ENCODE data around the gene MYH9.

DNA sequence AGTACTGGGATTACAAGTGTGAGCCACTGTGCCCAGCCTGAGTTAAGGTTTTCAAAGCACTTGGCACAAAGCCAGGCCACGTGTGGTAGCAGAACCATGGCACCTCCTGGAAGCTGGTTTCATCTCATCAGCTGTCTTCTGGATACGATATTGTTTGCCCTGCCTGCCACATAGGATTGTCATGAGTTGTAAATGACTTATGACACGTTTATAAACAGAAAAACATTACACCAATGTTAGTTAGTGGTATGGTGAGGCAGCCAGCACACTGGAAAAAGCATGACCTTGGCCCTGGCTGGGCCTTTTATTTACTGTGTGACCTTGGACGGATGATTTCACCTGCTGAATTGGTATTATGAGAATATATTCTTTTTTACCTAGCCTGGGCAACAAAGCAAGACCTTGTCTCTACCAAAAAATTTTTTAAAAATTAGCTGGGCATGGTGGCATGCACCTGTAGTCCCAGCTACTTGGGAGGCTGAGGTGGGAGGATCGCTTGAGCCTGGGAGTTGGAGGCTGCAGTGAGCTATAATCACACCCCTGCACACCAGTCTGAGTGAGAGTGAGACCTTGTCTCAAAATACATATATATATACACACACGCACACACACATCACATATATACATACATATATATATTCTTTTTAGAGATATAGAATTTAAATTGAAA is 24.0 kb upstream of the MYH9 start:
- TF ChIP-seq POLR2A (IDR thresholded peaks at IDR 0.05; ENCODE audit: borderline replicate concordance, extremely low read depth, insufficient read depth, insufficient read length): no peak
- TF ChIP-seq, protein P1, sequence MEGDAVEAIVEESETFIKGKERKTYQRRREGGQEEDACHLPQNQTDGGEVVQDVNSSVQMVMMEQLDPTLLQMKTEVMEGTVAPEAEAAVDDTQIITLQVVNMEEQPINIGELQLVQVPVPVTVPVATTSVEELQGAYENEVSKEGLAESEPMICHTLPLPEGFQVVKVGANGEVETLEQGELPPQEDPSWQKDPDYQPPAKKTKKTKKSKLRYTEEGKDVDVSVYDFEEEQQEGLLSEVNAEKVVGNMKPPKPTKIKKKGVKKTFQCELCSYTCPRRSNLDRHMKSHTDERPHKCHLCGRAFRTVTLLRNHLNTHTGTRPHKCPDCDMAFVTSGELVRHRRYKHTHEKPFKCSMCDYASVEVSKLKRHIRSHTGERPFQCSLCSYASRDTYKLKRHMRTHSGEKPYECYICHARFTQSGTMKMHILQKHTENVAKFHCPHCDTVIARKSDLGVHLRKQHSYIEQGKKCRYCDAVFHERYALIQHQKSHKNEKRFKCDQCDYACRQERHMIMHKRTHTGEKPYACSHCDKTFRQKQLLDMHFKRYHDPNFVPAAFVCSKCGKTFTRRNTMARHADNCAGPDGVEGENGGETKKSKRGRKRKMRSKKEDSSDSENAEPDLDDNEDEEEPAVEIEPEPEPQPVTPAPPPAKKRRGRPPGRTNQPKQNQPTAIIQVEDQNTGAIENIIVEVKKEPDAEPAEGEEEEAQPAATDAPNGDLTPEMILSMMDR (IDR thresholded peaks at IDR 0.05 in 2 of 3, conservative IDR thresholded peaks at IDR 0.05 in 1 of 3; ENCODE audit: borderline replicate concordance in 1 of 3, insufficient read depth in 1 of 3, low read depth in 2 of 3, low read length in 2 of 3): no peak
- TF ChIP-seq, protein P2, sequence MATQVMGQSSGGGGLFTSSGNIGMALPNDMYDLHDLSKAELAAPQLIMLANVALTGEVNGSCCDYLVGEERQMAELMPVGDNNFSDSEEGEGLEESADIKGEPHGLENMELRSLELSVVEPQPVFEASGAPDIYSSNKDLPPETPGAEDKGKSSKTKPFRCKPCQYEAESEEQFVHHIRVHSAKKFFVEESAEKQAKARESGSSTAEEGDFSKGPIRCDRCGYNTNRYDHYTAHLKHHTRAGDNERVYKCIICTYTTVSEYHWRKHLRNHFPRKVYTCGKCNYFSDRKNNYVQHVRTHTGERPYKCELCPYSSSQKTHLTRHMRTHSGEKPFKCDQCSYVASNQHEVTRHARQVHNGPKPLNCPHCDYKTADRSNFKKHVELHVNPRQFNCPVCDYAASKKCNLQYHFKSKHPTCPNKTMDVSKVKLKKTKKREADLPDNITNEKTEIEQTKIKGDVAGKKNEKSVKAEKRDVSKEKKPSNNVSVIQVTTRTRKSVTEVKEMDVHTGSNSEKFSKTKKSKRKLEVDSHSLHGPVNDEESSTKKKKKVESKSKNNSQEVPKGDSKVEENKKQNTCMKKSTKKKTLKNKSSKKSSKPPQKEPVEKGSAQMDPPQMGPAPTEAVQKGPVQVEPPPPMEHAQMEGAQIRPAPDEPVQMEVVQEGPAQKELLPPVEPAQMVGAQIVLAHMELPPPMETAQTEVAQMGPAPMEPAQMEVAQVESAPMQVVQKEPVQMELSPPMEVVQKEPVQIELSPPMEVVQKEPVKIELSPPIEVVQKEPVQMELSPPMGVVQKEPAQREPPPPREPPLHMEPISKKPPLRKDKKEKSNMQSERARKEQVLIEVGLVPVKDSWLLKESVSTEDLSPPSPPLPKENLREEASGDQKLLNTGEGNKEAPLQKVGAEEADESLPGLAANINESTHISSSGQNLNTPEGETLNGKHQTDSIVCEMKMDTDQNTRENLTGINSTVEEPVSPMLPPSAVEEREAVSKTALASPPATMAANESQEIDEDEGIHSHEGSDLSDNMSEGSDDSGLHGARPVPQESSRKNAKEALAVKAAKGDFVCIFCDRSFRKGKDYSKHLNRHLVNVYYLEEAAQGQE (IDR thresholded peaks at IDR 0.05; ENCODE audit: low read depth): no peak
- no peak for TF ChIP-seq SP1 (IDR thresholded peaks at IDR 0.05; ENCODE audit: low read depth)
- no peak for TF ChIP-seq ELF1 (IDR thresholded peaks at IDR 0.05; ENCODE audit: borderline replicate concordance, low read depth)
- TF ChIP-seq ZFX (IDR thresholded peaks at IDR 0.05): no peak
- TF ChIP-seq JUND (IDR thresholded peaks at IDR 0.05): no peak
- no peak for TF ChIP-seq TCF7L2 (IDR thresholded peaks at IDR 0.05; ENCODE audit: borderline replicate concordance, extremely low read depth, insufficient read depth, insufficient read length)

Data from HCT116 (cell line).